Liver (tissue), 9 donors: ENCODE data around the gene WIPI1. TPM values are rescaled to one million over a fixed set of nuclear protein-coding genes. Genes with fewer than 3 reads are reported as not detected.
A peak's percentile ranks its signal among the peaks of the same experiment; 100 is the strongest.

Experiments used
- DNase-seq: peaks from one replicate; pipeline ENCODE4 v3.0.0-alpha.2; 2017; ENCODE audit warnings: low spot score
- H3K27ac ChIP-seq, 2 donors: one replicate each; pipeline ENCODE4 v1.7.0; 2013; ENCODE audit warnings: inconsistent platforms in 2 of 2, low read length in 2 of 2, control low read depth in 1 of 2, low read depth in 1 of 2, mild to moderate bottlenecking in 1 of 2
- H3K27me3 ChIP-seq, 4 donors: one replicate each; pipeline versions ENCODE4 v1.6.1 to v1.7.0; 2013; ENCODE audit warnings: low read length in 3 of 4, inconsistent platforms in 1 of 4, mild to moderate bottlenecking in 1 of 4, moderate library complexity in 1 of 4; ENCODE audit not compliant: control insufficient read depth in 4 of 4, insufficient read depth in 4 of 4
- H3K36me3 ChIP-seq, 4 donors: one replicate each; pipeline versions ENCODE4 v1.6.1 to v1.7.0; 2013; ENCODE audit warnings: low read length in 3 of 4, mild to moderate bottlenecking in 3 of 4, low read depth in 1 of 4, moderate library complexity in 1 of 4; ENCODE audit not compliant: control insufficient read depth in 4 of 4, insufficient read depth in 3 of 4
- H3K4me1 ChIP-seq, 4 donors: one replicate each; pipeline versions ENCODE4 v1.6.1 to v1.7.0; 2013; ENCODE audit warnings: low read length in 3 of 4, mild to moderate bottlenecking in 3 of 4, moderate library complexity in 1 of 4; ENCODE audit not compliant: control insufficient read depth in 4 of 4, insufficient read depth in 4 of 4
- H3K4me3 ChIP-seq, 3 donors: one replicate each; pipeline versions ENCODE4 v1.6.1 to v1.7.0; 2013; ENCODE audit warnings: low read length in 3 of 3, control low read depth in 1 of 3, low read depth in 1 of 3, mild to moderate bottlenecking in 1 of 3
- H3K9ac ChIP-seq, 2 donors: one replicate each; pipeline ENCODE4 v1.7.0; 2013; ENCODE audit warnings: low read length in 2 of 2, mild to moderate bottlenecking in 2 of 2, moderate library complexity in 2 of 2, control low read depth in 1 of 2, low read depth in 1 of 2
- H3K9me3 ChIP-seq, 4 donors: one replicate each; pipeline versions ENCODE4 v1.6.1 to v1.7.0; 2013; ENCODE audit warnings: low read length in 3 of 4; ENCODE audit not compliant: control insufficient read depth in 4 of 4
- ATF3 ChIP-seq: IDR thresholded peaks from 2 replicates; pipeline ENCODE4 v1.6.1; 2016; ENCODE audit warnings: antibody characterized with exemption
- CTCF ChIP-seq: fragments of 150-350 bp; IDR thresholded peaks from 2 replicates; pipeline ENCODE4 v1.5.1; 2017; ENCODE audit warnings: improper control_type of control experiment, low read depth, low read length; ENCODE audit not compliant: missing input control
- EGR1 ChIP-seq, 2 donors: IDR thresholded peaks; 2 replicates each; pipeline ENCODE4 v1.6.1; 2016 to 2018; ENCODE audit warnings: antibody characterized with exemption in 2 of 2, low read depth in 2 of 2
- FOXA1 ChIP-seq: IDR thresholded peaks from 2 replicates; pipeline ENCODE4 v1.6.1; 2016; ENCODE audit warnings: antibody characterized with exemption
- FOXA2 ChIP-seq: IDR thresholded peaks from 2 replicates; pipeline ENCODE4 v1.6.1; 2016; ENCODE audit warnings: antibody characterized with exemption
- GABPA ChIP-seq, 2 donors: IDR thresholded peaks in 1 of 2; conservative IDR thresholded peaks in 1 of 2; 2 replicates each; pipeline ENCODE4 v1.6.1; 2016; ENCODE audit warnings: antibody characterized with exemption in 2 of 2, mild to moderate bottlenecking in 1 of 2, moderate library complexity in 1 of 2
- HNF4A ChIP-seq, 2 donors: conservative IDR thresholded peaks; 2 replicates each; pipeline ENCODE4 v1.6.1; 2016; ENCODE audit warnings: antibody characterized with exemption in 2 of 2, mild to moderate bottlenecking in 2 of 2
- HNF4G ChIP-seq: IDR thresholded peaks from 2 replicates; pipeline ENCODE4 v1.6.1; 2016; ENCODE audit warnings: antibody characterized with exemption
- JUND ChIP-seq, 2 donors: IDR thresholded peaks; 2 replicates each; pipeline ENCODE4 v1.6.1; 2016; ENCODE audit warnings: antibody characterized with exemption in 2 of 2
- MAX ChIP-seq: IDR thresholded peaks from 2 replicates; pipeline ENCODE4 v1.6.1; 2016; ENCODE audit warnings: antibody characterized with exemption
- NR2F2 ChIP-seq: IDR thresholded peaks from 2 replicates; pipeline ENCODE4 v1.6.1; 2016; ENCODE audit warnings: antibody characterized with exemption
- RAD21 ChIP-seq, 2 donors: IDR thresholded peaks; 2 replicates each; pipeline ENCODE4 v1.6.1; 2016; ENCODE audit warnings: antibody characterized with exemption in 2 of 2, mild to moderate bottlenecking in 2 of 2
- RXRA ChIP-seq, 2 donors: IDR thresholded peaks; 2 replicates each; pipeline ENCODE4 v1.6.1; 2017 to 2018; ENCODE audit warnings: antibody characterized with exemption in 2 of 2, mild to moderate bottlenecking in 1 of 2
- SP1 ChIP-seq: IDR thresholded peaks from 2 replicates; pipeline ENCODE4 v1.6.1; 2018; ENCODE audit warnings: antibody characterized with exemption, mild to moderate bottlenecking
- TAF1 ChIP-seq: conservative IDR thresholded peaks from 2 replicates; pipeline ENCODE4 v1.6.1; 2016; ENCODE audit warnings: antibody characterized with exemption, mild to moderate bottlenecking
- YY1 ChIP-seq: IDR thresholded peaks from 2 replicates; pipeline ENCODE4 v1.6.1; 2016; ENCODE audit warnings: antibody characterized with exemption, mild to moderate bottlenecking
- WGBS: extraction: QIAGEN DNeasy Blood & Tissue Kit; methylation state at CpG from one replicate; pipeline ENCODE4 v1.1.7; 2013; 5-methylcytosine and 5-hydroxymethylcytosine counted together
- polyA plus RNA-seq, 2 donors: library from polyadenylated mRNA; stranded (reverse) in 1 of 2; unstranded in 1 of 2; fragments of 200-250 nt in 1 of 2; fragments of >200 nt in 1 of 2; fragmentation: Nextera tagmentation in 1 of 2; extraction: Ambion mirVana in 1 of 2; gene quantifications; one replicate each; pipeline versions ENCODE4 v1.2.1 to v1.2.3, GENCODE V29; 2013 to 2015
- total RNA-seq, 2 donors: library from RNA; depleted of rRNA; stranded (reverse); fragments of >200 nt; gene quantifications; one replicate each; pipeline ENCODE4 v1.2.3, GENCODE V29; 2014
- TF ChIP-seq, protein P1 (sequence below): IDR thresholded peaks from 2 replicates; pipeline ENCODE4 v1.6.1; 2016; ENCODE audit warnings: antibody characterized with exemption, mild to moderate bottlenecking
- donor health status: healthy.
- donor health status: healthy.
- donor health status: healthy.
- donor health status: healthy.
- donor health status: healthy.

The WIPI1 gene
- total and polyA plus RNA-seq, 4 donors: 21.1 to 48.6 (median 29.8) TPM

DNA sequence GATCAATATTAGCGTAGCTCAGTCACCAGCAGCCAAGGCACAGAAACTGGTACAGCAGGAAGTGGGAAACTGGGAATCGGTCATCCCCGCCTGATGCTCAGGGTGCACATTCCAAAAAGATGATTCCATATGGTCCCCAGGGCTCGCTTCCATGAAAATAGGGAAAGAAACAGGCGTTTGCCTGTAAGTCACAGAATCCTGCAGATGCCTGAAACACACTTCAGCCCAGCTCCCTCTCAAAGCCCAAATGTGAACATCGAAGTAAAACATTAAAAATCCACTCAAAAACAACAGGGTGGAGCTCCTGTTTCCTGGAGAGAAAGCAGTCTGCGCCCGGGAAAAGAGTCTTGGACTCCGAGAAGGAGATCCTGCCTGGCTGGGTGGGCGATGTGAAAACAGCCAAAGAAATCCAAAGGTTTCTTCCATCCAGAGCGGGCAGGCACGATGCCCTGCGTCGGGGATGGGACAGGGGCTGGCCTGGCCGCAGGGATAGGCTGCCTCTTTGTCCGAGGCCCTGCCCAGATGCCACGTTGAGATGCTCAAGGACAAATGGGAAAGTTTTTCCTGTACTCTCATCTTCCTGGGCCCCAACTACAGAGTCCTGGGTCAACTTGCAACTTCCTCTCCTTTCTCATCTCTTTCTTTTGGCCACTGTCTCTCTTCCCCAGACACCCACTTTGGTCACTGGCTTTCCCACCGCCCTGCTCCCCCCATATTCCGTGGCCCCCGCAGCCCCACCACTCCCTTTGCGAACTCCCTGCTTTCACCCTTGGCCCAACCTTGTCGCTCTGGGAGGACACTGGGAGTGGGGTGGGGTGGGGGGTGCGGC, 743 bp downstream of the WIPI1 start:
- DNase-seq: peak; percentile 49
- peak; percentile 19 to 43 for TF ChIP-seq HNF4A (conservative IDR thresholded peaks at IDR 0.05)
- peak in 1 of 2 donors; percentile 32 for TF ChIP-seq RAD21 (IDR thresholded peaks at IDR 0.05)
- TF ChIP-seq GABPA (IDR thresholded peaks at IDR 0.05 in 1 of 2, conservative IDR thresholded peaks at IDR 0.05 in 1 of 2): no peak
- no peak for TF ChIP-seq FOXA2
- TF ChIP-seq SP1: peak; percentile 25
- no peak for TF ChIP-seq CTCF
- TF ChIP-seq TAF1: no peak
- TF ChIP-seq ATF3: no peak
- TF ChIP-seq JUND (IDR thresholded peaks at IDR 0.05): no peak
- no peak for TF ChIP-seq HNF4G
- TF ChIP-seq NR2F2: peak; percentile 16
- TF ChIP-seq YY1: peak; percentile 60
- TF ChIP-seq MAX: peak; percentile 47
- peak in 1 of 2 donors; percentile 11 for TF ChIP-seq RXRA (IDR thresholded peaks at IDR 0.05)
- Histone ChIP-seq H3K9me3 (no peaks in the 10 kb centered on the region), H3K9ac (peak overlapping the region in 1 of 2 donors; percentile 26), H3K27ac (peak overlapping the region; percentile 76 to 84), H3K4me3 (peak overlapping the region; percentile 55 to 97 (median 87)), H3K27me3 (no peaks in the 10 kb centered on the region), H3K4me1 (peaks cover 2 to 22% (median 21%) of the 10 kb centered on the region in 4 donors), H3K36me3 (no peaks in the 10 kb centered on the region)
- 21% methylated on average over 23 of the region's 23 CpGs for WGBS

DNA sequence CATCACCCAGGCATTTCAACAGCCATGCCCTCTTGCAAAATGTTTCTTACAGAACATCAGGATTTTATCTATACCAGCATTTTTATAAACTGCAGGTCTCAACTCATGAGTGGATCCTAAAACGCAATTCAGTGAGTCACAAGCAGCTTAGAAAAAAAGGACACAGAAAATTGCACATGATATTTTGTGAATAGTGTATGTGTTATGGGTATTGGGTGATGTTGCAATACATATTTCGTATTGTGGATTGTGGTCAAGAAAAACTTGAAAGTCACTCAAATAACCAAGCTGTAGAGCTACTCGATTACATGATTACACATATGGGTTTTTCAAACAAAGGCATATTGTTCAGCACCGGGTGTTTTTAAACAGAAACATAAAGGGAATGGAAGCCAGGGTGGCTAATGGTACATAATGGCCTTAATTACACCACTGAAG, 1.4 kb downstream of the WIPI1 start:
- Histone ChIP-seq H3K27ac (peak overlapping the region; percentile 76 to 84), H3K4me3 (peak overlapping the region in 1 of 3 donors; percentile 97), H3K9ac (peak overlapping the region in 1 of 2 donors; percentile 26), H3K27me3 (no peaks in the 10 kb centered on the region), H3K4me1 (peaks cover 1 to 22% (median 21%) of the 10 kb centered on the region in 4 donors), H3K9me3 (no peaks in the 10 kb centered on the region), H3K36me3 (peaks cover 0 to 4% (median 0%) of the 10 kb centered on the region in 4 donors)
- TF ChIP-seq CTCF: no peak
- TF ChIP-seq EGR1 (IDR thresholded peaks at IDR 0.05; ENCODE audit: low read depth in 2 of 2): no peak
- TF ChIP-seq HNF4A (conservative IDR thresholded peaks at IDR 0.05): no peak
- TF ChIP-seq, protein P1, sequence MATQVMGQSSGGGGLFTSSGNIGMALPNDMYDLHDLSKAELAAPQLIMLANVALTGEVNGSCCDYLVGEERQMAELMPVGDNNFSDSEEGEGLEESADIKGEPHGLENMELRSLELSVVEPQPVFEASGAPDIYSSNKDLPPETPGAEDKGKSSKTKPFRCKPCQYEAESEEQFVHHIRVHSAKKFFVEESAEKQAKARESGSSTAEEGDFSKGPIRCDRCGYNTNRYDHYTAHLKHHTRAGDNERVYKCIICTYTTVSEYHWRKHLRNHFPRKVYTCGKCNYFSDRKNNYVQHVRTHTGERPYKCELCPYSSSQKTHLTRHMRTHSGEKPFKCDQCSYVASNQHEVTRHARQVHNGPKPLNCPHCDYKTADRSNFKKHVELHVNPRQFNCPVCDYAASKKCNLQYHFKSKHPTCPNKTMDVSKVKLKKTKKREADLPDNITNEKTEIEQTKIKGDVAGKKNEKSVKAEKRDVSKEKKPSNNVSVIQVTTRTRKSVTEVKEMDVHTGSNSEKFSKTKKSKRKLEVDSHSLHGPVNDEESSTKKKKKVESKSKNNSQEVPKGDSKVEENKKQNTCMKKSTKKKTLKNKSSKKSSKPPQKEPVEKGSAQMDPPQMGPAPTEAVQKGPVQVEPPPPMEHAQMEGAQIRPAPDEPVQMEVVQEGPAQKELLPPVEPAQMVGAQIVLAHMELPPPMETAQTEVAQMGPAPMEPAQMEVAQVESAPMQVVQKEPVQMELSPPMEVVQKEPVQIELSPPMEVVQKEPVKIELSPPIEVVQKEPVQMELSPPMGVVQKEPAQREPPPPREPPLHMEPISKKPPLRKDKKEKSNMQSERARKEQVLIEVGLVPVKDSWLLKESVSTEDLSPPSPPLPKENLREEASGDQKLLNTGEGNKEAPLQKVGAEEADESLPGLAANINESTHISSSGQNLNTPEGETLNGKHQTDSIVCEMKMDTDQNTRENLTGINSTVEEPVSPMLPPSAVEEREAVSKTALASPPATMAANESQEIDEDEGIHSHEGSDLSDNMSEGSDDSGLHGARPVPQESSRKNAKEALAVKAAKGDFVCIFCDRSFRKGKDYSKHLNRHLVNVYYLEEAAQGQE: no peak
- no peak for TF ChIP-seq MAX
- TF ChIP-seq JUND (IDR thresholded peaks at IDR 0.05): no peak
- TF ChIP-seq FOXA1: no peak
- TF ChIP-seq ATF3: no peak
- no peak for TF ChIP-seq YY1
- no peak for DNase-seq
- WGBS: 54% methylated on average over 4 of the region's 4 CpGs
